D721Med (cell line): ENCODE results near the gene SPRING1.

Experiments used
- DNase-seq: peaks from one replicate; pipeline ENCODE4 v3.0.0; 2011; ENCODE audit warnings: low spot score; ENCODE audit not compliant: insufficient read length
- FAIRE-seq: peaks from 2 replicates; lab custom pipeline; 2011; peaks lifted over from hg19 to GRCh38; lab: Jason Lieb, UNC
- TF ChIP-seq, protein P1 (sequence below): IDR thresholded peaks from 2 replicates; pipeline ENCODE4 v1.5.1; 2012; ENCODE audit warnings: mild to moderate bottlenecking, control low read depth; ENCODE audit not compliant: insufficient read depth; ENCODE audit errors: missing control alignments

Gene SPRING1

GRCh38 chr12:116774020-116774419 is 36.2 kb upstream of the SPRING1 start:
- FAIRE-seq (peak; percentile 6), DNase-seq (no peak)
- TF ChIP-seq, protein P1, sequence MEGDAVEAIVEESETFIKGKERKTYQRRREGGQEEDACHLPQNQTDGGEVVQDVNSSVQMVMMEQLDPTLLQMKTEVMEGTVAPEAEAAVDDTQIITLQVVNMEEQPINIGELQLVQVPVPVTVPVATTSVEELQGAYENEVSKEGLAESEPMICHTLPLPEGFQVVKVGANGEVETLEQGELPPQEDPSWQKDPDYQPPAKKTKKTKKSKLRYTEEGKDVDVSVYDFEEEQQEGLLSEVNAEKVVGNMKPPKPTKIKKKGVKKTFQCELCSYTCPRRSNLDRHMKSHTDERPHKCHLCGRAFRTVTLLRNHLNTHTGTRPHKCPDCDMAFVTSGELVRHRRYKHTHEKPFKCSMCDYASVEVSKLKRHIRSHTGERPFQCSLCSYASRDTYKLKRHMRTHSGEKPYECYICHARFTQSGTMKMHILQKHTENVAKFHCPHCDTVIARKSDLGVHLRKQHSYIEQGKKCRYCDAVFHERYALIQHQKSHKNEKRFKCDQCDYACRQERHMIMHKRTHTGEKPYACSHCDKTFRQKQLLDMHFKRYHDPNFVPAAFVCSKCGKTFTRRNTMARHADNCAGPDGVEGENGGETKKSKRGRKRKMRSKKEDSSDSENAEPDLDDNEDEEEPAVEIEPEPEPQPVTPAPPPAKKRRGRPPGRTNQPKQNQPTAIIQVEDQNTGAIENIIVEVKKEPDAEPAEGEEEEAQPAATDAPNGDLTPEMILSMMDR, result no peak

- TF ChIP-seq, protein P1, result no peak
- DNase-seq (no peak), FAIRE-seq (no peak)
These were observed 35.4 kb upstream of the SPRING1 start for GRCh38 chr12:116773276-116773731.

DNA sequence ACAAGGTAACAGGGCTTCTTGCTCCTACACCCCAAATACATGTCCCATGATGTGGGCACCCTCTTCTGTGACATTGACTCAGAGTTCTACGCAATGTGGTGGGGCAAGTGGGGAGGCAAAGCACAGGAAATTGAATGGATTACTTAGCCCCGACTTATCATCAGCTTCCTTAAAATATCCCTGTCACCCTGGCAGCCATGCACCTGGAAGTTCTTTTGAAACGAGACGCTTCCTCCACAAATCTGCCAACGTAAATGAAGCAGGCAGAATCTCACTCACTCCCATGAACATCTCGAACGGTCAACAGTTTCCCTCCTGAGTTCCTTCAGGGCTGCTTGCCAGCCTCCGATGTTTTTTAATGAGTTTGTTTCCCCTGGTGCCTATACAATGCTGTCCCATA is 33.8 kb upstream of the SPRING1 start:
- TF ChIP-seq, protein P1, result no peak
- no peak for DNase-seq
- no peak for FAIRE-seq

DNA sequence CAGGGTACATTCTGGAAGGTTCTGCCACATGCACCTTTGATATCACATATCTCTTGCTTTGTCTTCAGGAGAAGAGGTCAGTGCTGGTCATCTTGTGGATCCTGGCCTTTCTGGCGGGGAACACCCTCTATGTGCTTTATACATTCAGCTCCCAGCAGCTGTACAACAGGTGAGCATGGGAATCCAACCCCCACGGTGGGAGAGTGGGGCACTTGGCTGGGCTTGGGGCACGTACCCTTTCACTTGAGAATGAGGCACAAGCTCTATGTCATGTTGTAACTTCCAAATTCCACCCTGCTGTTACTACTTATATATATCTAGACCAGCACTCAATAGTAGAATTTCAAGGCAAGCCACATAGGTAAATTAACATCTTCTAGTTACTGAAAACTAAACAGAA is 28.9 kb upstream of the SPRING1 start:
- DNase-seq, result no peak
- TF ChIP-seq, protein P1, result no peak
- FAIRE-seq, result no peak

DNA sequence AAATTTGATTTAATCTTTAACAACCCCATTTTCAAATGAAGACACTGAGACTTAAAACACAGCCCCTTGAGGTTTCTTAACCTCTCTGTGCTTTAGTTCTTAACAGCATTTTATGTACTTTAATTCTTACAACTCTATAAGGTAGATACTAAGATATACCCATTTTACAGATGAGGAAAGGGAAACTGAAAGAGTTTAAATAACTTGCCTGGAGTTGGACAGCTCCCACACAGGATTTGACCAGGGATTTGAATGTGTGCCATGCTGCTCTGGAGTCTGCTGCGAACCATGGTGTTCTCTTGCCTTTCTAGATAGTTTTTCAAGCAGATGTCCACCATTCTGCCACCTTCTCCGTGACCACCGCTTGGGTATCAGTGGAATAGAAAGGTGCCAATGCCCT is 28.4 kb upstream of the SPRING1 start:
- TF ChIP-seq, protein P1, result no peak
- no peak for FAIRE-seq
- DNase-seq, result no peak

DNA sequence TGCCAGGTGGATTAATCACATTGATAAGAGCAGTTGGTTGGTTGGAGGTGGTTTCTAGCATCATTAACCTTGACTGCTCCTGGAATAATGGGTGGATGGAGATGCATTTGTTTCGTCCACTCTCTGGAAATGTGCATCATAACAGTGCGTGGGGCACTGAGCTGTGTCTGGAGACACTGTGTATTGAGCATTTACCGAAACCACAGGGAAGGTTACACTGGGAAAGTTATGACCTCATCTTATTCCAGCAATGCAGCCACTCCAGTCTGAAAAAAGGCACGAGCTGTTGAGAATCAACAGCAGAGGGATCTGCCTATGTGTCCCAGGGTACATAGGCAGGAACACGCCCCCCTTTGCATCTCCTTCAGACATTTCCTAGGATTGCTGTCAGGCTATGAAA is 27.4 kb upstream of the SPRING1 start:
- FAIRE-seq, result no peak
- no peak for DNase-seq

DNA sequence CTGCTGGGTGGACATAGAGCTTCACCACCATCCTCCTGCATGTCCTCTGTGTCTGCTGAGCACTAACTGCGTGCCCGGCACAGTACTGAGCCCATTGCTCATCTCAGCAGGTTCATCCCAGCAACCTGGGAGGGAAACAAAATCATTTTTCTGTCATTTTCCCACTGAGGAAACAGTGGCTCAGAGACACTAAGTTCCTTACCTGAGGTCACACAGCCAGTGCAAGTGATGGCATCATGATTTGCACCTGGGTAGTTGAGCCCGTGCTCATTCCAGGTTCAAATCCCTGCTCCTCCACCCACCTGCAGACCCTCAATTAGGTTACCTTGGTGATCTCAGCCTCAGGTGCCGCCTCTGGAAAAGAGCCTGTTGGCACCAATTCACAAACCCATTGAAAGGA is 23.6 kb upstream of the SPRING1 start:
- FAIRE-seq (no peak), DNase-seq (no peak)
- TF ChIP-seq, protein P1, result no peak

More for the DNA sequence above, 27.4 kb upstream of the SPRING1 start:
- TF ChIP-seq, protein P1, result no peak
